Activated CD4-positive, alpha-beta T cell treated with anti-CD3 and anti-CD28 coated beads for 48 hours (primary cell): ENCODE results near the gene TTC27.
"Not testable (repeated sequence)": the region's sequence is repeated elsewhere in the genome, so short reads cannot be mapped to it uniquely, and the experiment has no call there.

Experiments used
- DNase-seq: peaks from one replicate; pipeline ENCODE4 v3.0.0-alpha.2; 2020

Gene TTC27

GRCh38 chr2:32627814-32628579 lies at the start of gene TTC27:
TTC27 (plus strand) TSS chr2:32628050; CDS start chr2:32628293, 243 bp downstream.
- peak; percentile 97 for DNase-seq

DNA sequence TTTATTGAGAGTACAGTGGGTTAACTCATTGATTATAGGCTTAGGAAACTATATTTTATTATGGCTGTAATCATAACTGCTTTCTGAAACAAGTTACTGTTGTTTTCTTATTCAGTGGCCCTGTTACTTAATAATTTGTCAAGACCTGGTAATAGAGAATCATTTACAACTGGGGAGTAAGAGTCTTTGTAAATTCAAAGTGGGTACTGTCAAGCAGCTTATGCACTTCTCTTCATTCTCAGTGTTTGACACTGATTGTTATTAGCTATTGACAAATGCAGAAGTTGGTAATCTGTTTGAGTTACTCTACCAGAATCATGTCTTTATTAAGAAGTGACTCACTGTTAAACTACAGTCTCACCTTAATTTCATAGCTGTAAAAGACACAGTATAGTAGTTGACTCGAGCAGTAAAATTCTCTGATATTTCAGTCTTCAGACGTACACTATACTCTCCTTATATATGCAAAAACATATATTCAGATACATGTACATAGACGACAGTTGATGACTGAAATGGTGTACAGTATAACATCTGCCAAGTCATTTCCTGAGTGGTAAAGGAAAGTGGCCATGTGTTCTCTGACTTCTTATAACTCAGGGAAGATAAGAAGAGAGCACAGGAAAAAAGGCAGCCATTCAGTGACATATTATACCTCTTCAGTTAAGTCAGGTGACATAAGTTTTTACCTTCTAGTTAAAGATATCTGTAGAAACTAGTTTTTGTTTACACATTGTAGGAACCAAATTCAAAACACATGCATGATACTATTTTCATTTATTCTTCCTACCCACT lies 36.0 kb upstream of the TTC27 start:
- no peak for DNase-seq

GRCh38 chr2:32594573-32594972 lies 33.3 kb upstream of the TTC27 start:
- DNase-seq, result no peak

DNA sequence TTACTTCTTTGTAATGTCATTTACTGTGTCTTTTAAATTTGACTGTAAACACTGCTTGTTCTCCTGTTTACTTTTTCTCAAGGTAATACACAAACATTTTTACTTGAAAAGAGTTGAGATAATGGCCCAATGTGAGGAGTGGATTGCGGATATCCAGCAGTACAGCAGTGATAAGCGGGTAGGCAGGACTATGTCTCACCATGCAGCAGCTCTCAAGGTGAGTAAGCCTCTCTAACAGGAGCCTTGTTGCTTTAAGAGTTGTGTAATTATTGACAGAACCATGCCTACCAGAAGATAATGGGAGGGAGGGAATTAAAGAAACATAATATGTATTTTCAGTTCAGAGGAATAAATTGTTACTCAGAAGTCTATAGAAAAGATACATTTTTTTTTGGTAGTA lies 16.5 kb upstream of the TTC27 start:
- no peak for DNase-seq

GRCh38 chr2:32611771-32612170 lies 16.1 kb upstream of the TTC27 start:
- no peak for DNase-seq

- DNase-seq, result no peak
These were observed 13.8 kb upstream of the TTC27 start for GRCh38 chr2:32614084-32614483.

GRCh38 chr2:32617599-32618189 lies 10.2 kb upstream of the TTC27 start:
- DNase-seq, result no peak

DNA sequence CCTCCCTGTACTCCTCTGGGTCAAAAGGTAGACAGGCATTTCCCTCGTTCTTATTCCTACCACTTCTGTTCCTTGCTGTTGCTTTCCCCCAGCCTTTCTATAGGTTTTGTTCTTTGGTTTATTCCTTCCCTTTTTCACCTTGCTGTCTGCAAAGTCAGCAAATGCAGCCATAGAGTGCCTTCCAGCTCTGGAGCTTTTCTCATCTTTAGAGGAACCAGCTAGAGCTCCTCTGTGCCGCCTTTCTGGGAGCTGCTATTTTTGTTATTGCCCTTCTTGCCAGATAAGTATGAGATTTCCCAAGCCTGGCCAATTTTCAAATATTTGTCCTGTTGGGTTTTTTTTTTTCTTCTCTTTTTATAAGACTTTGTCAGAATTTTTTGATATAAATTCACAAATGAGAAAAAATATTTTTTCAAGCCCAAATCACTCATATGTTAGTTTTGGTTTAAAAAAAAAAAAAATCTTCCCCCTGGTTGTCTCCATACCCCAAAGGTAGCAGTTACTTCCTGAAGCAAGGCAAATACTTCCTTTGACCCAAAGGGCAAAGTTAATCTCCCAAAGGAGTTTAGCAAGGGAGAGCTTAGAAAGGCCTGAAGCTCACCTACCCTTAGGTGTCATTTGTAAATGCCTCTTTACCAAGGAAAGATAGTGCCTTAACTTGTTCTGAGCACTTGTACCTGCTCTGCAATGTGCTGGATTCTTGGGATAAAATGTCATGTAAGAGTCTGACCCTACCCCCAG lies 5.1 kb upstream of the TTC27 start:
- DNase-seq, result no peak

GRCh38 chr2:32623311-32623706 lies 4.5 kb upstream of the TTC27 start:
- DNase-seq, result no peak

DNA sequence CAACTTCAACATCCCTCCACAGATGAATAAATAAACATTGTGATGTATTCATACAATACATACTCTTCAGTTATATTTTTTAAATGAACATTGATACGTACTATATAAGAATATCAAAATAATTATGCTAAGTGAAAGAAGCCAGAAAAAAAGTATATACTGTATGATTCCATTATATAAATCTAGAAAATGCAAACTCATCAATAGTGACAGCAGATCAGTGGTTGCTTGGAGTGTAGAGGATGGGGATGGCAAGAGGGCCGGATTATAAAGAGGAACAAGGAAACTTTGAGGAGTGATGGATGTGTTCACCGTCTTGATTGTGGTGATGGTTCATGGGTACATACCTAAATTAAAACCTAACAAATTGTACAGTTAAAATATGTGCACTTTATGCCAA lies 3.0 kb upstream of the TTC27 start:
- DNase-seq, result no peak

GRCh38 chr2:32626639-32627221 lies 1.1 kb upstream of the TTC27 start:
- DNase-seq, result no peak

DNA sequence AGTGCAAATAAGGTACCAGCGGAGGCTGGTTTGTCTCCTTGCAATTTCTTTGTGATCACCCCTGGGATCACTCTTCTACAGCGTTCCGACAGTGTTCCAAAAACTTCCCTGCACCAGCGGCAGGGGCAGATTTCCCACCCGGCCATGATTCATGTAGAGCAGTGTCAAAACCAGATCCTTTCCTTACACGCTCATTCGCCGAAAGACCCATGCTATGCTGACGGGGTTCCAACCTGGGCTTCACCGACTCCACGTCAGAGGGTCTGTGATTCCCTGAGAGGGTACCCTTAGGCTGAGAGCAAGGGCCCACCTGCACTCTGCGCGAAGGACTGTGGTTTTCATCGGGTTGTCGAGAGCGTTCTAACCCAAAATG lies 423 bp upstream of the TTC27 start:
- DNase-seq, result peak; percentile 56

DNA sequence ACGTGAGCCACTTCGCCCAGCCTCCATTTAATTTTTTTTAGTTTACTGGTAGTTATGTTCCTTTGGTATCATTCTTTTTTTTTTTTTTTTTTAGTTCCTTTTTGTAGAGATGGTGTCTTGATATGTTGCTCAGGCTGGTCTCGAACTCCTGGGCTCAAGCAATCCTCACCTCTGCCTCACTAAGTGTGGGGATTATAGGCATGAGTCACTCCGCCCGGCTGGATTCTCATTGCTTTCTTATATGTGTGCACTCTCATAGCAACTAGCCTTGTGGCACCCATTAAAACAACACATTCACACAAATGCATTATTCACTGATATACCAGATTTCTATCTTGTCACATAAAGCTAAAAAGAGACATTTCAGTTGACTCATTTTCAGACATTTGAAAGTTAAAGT lies 4.2 kb downstream of the TTC27 start:
- peak; percentile 72 for DNase-seq

- DNase-seq, result no peak
These were observed 5.2 kb downstream of the TTC27 start for GRCh38 chr2:32633040-32633439.

- not testable (repeated sequence) for DNase-seq
These were observed 10.7 kb downstream of the TTC27 start for GRCh38 chr2:32638548-32638947.

DNA sequence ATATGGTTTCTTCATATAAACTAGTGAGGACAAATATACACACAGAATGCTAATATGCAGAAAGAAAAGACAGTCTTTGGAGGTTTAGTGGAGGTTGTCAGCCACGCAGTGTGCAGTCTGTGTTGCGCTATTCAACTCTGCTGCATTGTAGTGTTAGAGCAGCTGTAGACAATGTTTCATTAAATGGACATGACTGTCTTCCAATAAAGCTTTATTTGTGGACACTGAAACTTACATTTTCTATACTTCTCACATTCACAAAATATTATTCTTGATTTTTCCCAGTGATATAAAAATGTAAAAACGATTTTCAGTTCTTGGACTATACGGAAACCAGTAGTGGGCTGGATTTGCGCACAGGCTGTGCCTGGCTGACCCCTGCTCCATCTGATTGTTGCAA lies 13.3 kb downstream of the TTC27 start:
- DNase-seq, result no peak

- DNase-seq, result no peak
These were observed 19.4 kb downstream of the TTC27 start for GRCh38 chr2:32647180-32647651.

- DNase-seq, result no peak
These were observed 24.8 kb downstream of the TTC27 start for GRCh38 chr2:32652555-32653209.

DNA sequence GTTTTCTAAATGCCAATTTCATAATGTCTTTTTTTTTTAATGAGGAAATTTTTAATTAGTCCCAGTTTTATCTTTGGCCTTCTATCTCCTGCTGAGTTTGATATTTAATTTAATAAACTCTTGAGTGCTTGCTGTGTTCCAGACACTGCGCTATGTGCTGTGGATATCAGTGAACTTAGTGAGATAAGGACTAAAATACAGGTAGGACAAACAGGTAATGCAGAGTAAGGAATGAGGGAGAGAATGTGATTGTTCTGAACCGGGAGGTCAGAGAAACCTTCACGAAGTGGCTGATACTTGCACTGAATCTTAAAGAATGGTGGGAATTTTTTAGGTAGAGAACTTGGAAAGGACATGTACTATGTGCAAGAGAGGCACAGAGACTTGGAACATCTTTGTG lies 28.2 kb downstream of the TTC27 start:
- DNase-seq, result no peak

DNA sequence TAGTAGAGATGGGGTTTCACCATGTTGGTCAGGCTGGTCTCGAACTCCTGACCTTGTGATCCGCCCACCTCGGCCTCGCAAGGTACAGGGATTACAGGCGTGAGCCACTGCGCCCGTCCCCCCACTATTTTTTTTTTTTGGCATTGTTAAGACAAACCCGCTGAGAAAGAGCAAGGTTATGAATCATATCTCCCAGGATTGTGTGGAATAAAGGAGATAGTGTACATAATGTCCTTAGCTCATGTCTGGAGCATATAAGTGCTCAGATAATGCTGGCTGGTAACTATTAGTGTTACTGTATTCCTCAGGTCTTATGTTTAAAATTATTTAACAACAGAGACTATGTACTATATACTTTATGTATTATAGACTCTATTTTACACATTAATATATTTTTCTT lies 36.0 kb downstream of the TTC27 start:
- DNase-seq, result no peak

GRCh38 chr2:32666704-32667103 lies 38.9 kb downstream of the TTC27 start:
- DNase-seq, result no peak

DNA sequence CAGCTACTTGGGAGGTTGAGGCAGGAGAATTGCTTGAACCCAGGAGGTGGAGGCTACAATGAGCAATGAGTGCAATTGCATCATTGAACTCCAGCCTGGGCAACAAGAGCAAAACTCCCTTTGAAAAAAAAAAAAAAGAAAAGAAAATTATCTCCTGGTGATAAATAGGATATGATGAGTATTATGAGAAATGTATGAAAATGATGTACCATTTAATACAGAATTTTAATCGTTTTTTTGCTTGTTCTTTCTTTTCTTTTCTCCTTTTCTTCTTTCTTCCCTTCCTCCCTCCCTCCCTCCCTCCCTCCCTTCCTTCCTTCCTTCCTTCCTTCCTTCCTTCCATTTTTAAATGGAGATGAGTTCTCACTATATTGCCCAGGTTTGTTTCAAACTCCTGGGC lies 40.4 kb downstream of the TTC27 start:
- no peak for DNase-seq
